ENCODE data around the gene ANKIB1.

The ANKIB1 gene

DNA sequence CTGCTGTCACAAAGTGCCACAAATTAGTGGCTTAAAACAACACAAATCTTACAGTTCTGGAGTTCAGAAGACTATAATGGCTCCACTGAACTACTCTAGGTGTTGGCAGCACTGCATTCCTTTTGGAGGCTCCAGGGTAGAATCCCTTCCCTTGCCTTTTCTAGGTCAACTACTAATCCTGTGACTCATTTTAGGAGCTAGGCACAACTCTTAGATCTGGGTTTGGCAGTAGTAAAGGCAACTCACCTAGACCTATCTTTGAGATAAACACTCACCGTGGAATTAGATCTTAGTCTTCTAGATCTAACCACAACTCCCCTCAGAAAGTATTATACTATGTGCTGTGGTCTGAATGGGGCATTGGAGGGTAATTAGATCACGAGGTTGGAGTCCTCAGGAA, 60.4 kb downstream of the ANKIB1 start:
- H4K20me1 ChIP-seq (ENCODE audit: insufficient read depth, low read length, poor library complexity, severe bottlenecking): no peaks in the 10 kb centered on the region
- H3K9me3 ChIP-seq (ENCODE audit: insufficient read depth, low read depth, low read length): no peaks in the 10 kb centered on the region
- H3K9ac ChIP-seq (ENCODE audit: low read depth, low read length, poor library complexity, severe bottlenecking): no peak overlapping the region
- H3K27me3 ChIP-seq (ENCODE audit: insufficient read depth, low read length, poor library complexity, severe bottlenecking): no peaks in the 10 kb centered on the region
- H3K4me2 ChIP-seq (ENCODE audit: low read depth, low read length, poor library complexity, severe bottlenecking): no peak overlapping the region
- H3K79me2 ChIP-seq (ENCODE audit: insufficient read depth, low read length): no peaks in the 10 kb centered on the region
- H3K36me3 ChIP-seq (ENCODE audit: insufficient read depth, low read length): peaks cover 14% of the 10 kb centered on the region; the same call in 1 of the 2 replicates
- no peaks in the 10 kb centered on the region for H3F3A ChIP-seq (ENCODE audit: low read depth)
- H3K9me2 ChIP-seq (replicated peaks; ENCODE audit: low read depth, low read length): no peaks in the 10 kb centered on the region
- H3K4me1 ChIP-seq (ENCODE audit: insufficient read depth, low read length, poor library complexity, severe bottlenecking): no peaks in the 10 kb centered on the region
- no peak overlapping the region for H3K4me3 ChIP-seq (ENCODE audit: low read length, poor library complexity, severe bottlenecking)
- TF ChIP-seq, protein P1, sequence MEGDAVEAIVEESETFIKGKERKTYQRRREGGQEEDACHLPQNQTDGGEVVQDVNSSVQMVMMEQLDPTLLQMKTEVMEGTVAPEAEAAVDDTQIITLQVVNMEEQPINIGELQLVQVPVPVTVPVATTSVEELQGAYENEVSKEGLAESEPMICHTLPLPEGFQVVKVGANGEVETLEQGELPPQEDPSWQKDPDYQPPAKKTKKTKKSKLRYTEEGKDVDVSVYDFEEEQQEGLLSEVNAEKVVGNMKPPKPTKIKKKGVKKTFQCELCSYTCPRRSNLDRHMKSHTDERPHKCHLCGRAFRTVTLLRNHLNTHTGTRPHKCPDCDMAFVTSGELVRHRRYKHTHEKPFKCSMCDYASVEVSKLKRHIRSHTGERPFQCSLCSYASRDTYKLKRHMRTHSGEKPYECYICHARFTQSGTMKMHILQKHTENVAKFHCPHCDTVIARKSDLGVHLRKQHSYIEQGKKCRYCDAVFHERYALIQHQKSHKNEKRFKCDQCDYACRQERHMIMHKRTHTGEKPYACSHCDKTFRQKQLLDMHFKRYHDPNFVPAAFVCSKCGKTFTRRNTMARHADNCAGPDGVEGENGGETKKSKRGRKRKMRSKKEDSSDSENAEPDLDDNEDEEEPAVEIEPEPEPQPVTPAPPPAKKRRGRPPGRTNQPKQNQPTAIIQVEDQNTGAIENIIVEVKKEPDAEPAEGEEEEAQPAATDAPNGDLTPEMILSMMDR (conservative IDR thresholded peaks at IDR 0.05; ENCODE audit: low read length): no peak
- no peak for TF ChIP-seq EZH2phosphoT487 (IDR thresholded peaks at IDR 0.05; ENCODE audit: borderline replicate concordance)
- no peak overlapping the region for H2AFZ ChIP-seq (ENCODE audit: low read length)

DNA sequence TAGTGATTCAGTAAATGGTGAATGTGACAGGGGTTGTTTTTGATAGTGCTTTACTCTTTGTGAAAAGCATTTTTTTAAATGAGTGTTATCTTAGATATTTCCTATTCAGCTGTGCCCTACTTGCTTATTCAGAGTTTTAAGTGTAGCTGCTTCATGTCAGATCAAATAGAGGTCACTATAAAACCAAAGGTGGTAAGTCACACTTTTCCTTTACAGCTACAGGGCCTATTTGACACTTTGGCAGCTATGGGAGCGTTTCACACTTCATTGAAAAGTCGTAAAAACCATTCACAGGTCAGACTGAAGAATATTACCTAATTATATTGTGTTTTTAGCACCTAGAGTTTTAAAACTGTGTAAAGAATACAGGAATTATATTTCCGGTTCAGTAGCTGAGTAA, 67.3 kb downstream of the ANKIB1 start:
- Histone ChIP-seq H4K20me1 (ENCODE audit: insufficient read depth, low read length, poor library complexity, severe bottlenecking) (no peaks in the 10 kb centered on the region), H3K9ac (ENCODE audit: low read depth, low read length, poor library complexity, severe bottlenecking) (no peak overlapping the region), H2AFZ (ENCODE audit: low read length) (no peak overlapping the region), H3K4me1 (ENCODE audit: insufficient read depth, low read length, poor library complexity, severe bottlenecking) (no peaks in the 10 kb centered on the region), H3K9me2 (replicated peaks; ENCODE audit: low read depth, low read length) (no peaks in the 10 kb centered on the region), H3K4me3 (ENCODE audit: low read length, poor library complexity, severe bottlenecking) (no peak overlapping the region), H3K4me2 (ENCODE audit: low read depth, low read length, poor library complexity, severe bottlenecking) (no peak overlapping the region), H3K36me3 (ENCODE audit: insufficient read depth, low read length) (peaks cover 7% of the 10 kb centered on the region), H3F3A (ENCODE audit: low read depth) (no peaks in the 10 kb centered on the region), H3K79me2 (ENCODE audit: insufficient read depth, low read length) (no peaks in the 10 kb centered on the region), H3K9me3 (ENCODE audit: insufficient read depth, low read depth, low read length) (no peaks in the 10 kb centered on the region), H3K27me3 (ENCODE audit: insufficient read depth, low read length, poor library complexity, severe bottlenecking) (no peaks in the 10 kb centered on the region)
- TF ChIP-seq EZH2phosphoT487 (IDR thresholded peaks at IDR 0.05; ENCODE audit: borderline replicate concordance): no peak
- TF ChIP-seq, protein P1 (conservative IDR thresholded peaks at IDR 0.05; ENCODE audit: low read length): no peak

DNA sequence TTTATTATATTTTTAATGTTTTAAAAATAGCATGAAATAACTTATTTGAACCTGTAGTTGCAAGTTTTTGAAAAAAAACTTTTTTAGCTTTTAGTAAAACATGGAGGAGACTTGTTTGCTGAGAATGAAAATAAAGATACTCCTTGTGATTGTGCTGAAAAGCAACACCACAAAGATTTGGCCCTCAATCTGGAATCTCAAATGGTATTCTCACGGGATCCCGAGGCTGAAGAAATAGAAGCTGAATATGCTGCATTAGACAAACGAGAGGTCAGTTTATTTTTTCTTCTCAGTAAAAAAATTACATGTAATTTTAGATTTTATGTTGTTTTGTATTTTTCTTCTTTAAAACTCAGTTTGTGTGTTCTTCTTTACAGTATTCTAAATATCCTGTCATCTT, 73.5 kb downstream of the ANKIB1 start:
- Histone ChIP-seq H4K20me1 (ENCODE audit: insufficient read depth, low read length, poor library complexity, severe bottlenecking) (no peaks in the 10 kb centered on the region), H3K4me1 (ENCODE audit: insufficient read depth, low read length, poor library complexity, severe bottlenecking) (no peaks in the 10 kb centered on the region), H3K27me3 (ENCODE audit: insufficient read depth, low read length, poor library complexity, severe bottlenecking) (no peaks in the 10 kb centered on the region), H3K9me2 (replicated peaks; ENCODE audit: low read depth, low read length) (no peaks in the 10 kb centered on the region), H3K79me2 (ENCODE audit: insufficient read depth, low read length) (no peaks in the 10 kb centered on the region), H3F3A (ENCODE audit: low read depth) (no peaks in the 10 kb centered on the region), H2AFZ (ENCODE audit: low read length) (no peak overlapping the region), H3K4me2 (ENCODE audit: low read depth, low read length, poor library complexity, severe bottlenecking) (no peak overlapping the region), H3K36me3 (ENCODE audit: insufficient read depth, low read length) (peaks cover 20% of the 10 kb centered on the region; the same call in 1 of the 2 replicates), H3K4me3 (ENCODE audit: low read length, poor library complexity, severe bottlenecking) (no peak overlapping the region), H3K9me3 (ENCODE audit: insufficient read depth, low read depth, low read length) (no peaks in the 10 kb centered on the region), H3K9ac (ENCODE audit: low read depth, low read length, poor library complexity, severe bottlenecking) (no peak overlapping the region)
- no peak for TF ChIP-seq EZH2phosphoT487 (IDR thresholded peaks at IDR 0.05; ENCODE audit: borderline replicate concordance)
- TF ChIP-seq, protein P1 (conservative IDR thresholded peaks at IDR 0.05; ENCODE audit: low read length): no peak

Data from Loucy (cell line).